HuH-7.5 (cell line): ENCODE data around the gene MYOC.
"Not testable (repeated sequence)": the region's sequence is repeated elsewhere in the genome, so short reads cannot be mapped to it uniquely, and the experiment has no call there.

Experiments used
- DNase-seq: peaks from one replicate; pipeline ENCODE4 v3.0.0; 2011; ENCODE audit warnings: low spot score

Gene MYOC

DNA sequence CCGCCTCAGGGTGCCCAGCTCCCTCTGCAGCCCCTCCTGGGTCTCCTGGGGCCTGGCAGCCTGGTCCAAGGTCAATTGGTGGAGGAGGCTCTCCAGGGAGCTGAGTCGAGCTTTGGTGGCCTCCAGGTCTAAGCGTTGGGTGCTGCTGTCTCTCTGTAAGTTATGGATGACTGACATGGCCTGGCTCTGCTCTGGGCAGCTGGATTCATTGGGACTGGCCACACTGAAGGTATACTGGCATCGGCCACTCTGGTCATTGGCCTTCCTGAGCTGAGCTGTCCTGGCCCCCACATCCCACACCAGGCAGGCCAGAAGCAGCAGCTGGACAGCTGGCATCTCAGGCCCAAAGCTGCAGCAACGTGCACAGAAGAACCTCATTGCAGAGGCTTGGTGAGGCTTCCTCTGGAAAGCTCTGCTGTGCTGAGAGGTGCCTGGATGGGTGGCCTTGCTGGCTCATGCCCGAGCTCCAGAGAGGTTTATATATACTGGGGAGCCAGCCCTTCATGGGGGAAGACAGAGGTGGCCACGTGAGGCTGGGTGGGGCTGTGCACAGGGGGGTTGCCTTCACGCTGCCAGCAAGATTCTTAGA, at the start of gene MYOC:
MYOC (minus strand) TSS at position 455 of the 589 bp plus-strand sequence; CDS start at position 378, 77 bp downstream.
- DNase-seq: no peak

DNA sequence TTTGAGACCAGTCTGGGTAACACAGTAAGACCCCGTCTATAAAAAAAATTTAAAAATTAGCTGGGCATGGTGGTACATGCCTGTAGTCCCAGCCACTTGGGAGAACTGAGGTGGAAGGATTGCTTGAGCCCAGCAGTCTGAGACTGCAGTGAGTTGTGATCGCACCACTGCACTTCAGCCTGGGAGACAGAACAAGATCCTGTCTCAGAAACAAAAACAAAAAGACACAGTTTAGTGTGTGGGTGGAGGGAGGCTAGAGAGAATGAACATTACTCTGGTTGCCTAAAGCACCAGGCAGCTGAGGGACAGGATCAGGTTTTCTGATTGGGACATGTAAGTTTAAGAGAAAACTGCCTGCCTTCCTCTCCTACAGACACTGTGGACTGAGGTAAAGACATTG, 47.0 kb upstream of the MYOC start:
- DNase-seq: no peak

- not testable (repeated sequence) for DNase-seq
Measured at GRCh38 chr1:171695772-171696171, 43.3 kb upstream of the MYOC start.

DNA sequence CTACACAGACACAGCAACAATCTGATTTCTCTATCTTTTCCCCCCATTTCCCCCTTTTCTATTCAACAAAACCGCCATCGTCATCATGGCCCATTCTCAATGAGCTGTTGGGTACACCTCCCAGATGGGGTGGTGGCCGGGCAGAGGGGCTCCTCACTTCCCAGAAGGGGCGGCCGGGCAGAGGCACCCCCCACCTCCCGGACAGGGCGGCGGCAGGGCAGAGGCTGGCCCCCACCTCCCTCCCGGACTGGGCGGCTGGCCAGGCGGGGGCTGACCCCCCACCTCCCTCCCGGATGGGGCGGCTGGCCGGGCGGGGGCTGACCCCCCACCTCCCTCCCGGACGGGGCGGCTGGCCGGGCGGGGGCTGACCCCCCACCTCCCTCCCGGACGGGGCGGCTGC, 41.1 kb upstream of the MYOC start:
- DNase-seq: not testable (repeated sequence)

DNA sequence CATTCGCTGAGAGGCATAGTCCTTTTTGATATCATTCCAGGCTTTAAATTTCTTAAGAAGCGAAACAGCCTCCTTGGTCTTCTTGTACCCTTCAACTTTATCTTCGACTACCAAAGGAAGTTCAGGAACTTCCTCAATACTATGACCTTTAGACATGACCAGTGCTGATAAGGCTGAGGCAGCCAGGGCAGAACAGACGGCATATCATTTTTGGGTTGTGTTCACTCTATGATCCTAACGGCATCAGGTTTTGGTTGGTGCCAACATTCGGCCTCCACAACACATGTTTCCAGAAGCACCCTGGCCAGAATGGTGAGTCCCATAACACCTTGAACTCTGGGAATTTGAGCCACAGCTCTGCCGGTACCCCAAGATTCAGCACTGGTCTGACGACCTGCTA, 31.4 kb upstream of the MYOC start:
- DNase-seq: no peak

GRCh38 chr1:171680339-171680738, 27.9 kb upstream of the MYOC start:
- DNase-seq: no peak

GRCh38 chr1:171676823-171677222, 24.3 kb upstream of the MYOC start:
- no peak for DNase-seq

- DNase-seq: no peak
Measured at GRCh38 chr1:171674431-171675405, 22.2 kb upstream of the MYOC start.

DNA sequence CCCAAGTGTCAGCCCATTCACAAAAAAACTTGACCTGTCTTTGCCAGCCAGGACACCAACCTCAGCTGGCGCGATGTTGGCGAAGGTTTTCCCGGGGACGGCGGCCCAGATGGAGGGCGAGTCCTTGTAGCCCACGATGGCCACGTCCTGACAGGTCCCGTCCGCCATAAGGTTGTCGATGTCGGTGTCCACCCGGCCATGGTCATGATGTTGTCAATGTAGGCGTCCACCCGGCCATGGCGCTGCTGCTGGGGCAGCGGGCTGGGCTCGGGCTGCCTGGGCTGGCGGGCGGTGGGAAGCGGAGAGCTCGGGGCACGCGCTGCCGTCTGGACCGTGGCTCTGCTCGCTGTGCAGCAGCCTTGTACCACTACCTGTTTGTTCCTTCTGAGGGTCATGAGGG, 18.3 kb upstream of the MYOC start:
- no peak for DNase-seq

DNA sequence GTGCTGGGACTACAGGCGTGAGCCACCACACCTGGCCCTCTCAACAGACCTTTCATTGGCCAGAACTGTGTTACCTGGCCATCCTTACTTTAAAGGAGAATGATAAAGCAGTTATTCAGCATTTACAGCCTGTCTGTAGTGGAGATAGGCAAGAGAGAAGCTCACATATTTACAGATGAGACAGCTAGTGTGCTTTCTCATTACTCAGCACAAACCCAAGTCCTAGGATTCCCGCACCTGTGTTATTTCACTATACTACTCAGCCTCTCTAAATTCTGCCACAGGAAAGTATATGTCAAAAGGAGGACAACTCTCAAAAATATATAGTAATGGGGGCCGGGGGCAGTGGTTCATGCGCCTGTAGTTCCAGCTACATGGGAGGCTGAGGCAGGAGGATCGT, 15.9 kb upstream of the MYOC start:
- no peak for DNase-seq

GRCh38 chr1:171666114-171666769, 13.8 kb upstream of the MYOC start:
- no peak for DNase-seq

DNA sequence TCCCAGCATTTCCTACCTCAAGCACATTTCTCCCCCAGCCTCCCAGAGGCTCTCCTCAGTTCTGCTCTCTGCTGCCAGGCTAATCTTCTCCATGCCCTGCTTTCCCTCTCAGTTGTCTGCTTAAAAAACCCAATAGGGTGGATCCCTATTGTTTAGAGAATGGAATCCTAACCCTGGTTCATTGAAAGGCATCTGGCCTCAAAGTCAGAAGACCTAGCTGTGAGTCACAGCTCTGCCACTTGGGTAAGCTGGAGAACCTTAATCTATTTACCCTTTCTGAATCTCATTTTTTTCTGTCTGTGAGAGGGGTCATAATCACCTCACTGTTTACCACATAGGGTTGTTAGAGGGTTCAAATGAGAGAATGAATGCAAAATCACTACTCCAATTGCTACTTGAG, 12.5 kb upstream of the MYOC start:
- no peak for DNase-seq

- DNase-seq: no peak
Measured at GRCh38 chr1:171663854-171664575, 11.5 kb upstream of the MYOC start.

DNA sequence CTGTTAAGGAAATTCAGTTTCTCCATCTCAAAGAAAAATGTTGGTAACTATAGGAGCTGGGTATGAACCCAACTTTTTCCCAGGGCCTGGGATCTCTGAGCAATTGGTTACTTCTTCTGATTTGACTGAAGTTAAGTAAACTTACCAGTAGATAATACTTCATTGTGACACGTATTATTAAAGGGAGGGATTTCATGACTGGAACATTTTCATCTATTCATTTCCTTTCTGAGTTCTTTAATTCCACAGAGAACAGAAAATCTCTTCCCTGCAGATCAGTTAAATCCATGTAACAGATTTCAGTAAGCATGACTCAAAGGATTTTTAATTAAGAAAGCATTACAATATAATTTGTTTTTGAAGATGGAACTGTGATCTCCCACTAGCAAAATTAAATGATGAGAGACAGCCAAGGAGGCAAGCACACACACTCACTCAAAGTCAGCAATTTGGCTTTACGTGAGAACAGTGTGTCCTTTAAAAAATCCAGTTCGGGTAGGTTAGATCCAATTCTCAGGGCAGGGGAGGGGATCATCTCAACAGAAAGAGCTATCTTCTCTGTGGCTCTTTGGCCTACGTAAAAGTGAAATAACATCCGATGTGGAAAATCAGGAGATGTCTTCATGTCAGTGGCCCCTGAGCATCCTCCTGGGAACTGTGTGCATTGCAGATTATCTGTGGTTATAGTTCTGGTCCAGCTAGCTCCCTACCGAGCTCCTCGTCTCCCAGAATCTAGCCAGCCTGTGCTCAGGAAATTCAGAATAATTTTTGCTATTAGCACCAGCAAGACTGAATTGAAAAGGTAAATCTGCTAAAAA, 10.8 kb upstream of the MYOC start:
- DNase-seq: no peak

DNA sequence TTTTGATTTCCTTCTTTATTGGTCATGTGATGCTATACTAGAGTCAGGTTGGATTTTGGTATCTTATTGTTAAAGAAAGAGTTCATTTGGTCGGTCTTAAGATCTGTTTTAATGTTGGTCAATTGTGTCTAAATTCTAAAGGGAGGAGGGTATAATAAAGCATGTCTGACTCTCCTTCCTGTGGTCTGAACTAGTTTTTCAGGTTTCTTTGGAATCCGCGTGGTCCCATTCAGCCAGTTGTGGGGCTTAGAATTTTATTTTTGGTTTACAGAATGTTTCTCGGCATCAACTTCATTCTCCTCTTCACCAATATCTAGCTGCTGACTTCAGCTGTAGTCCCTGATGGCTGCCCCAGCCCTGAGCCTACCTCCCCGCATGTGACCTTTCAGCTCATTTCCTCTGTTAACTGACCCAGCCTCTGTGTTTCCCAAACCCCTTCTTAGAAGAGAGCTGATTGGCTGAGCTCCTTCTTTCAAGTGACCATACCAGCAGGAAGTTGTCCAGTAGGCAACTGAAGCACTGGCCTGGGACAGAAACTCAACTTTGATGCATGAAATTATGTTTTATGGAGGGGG, 8.7 kb upstream of the MYOC start:
- DNase-seq: no peak

- not testable (repeated sequence) for DNase-seq
Measured at GRCh38 chr1:171656206-171656605, 3.7 kb upstream of the MYOC start.

DNA sequence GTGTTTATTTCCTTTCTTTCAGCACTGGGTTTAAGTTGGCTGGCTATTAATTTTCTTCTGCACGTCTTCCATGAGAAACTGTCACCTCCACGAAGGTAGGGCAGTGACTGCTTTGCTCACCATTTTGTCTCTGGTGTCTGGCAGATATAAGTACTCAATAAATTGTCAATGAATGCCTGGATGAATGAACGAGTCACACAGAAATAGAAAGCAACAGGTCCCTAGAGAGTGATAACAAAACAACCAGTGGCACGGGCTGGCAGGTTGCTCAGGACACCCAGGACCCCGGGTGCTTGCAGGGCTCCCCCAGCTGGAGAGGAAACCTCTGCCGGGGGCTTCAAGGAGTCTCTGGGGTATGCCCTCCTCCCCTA, 3.2 kb upstream of the MYOC start:
- DNase-seq: no peak

GRCh38 chr1:171654942-171655745, 2.7 kb upstream of the MYOC start:
- no peak for DNase-seq

- no peak for DNase-seq
Measured at GRCh38 chr1:171654201-171654941, 1.9 kb upstream of the MYOC start.
